HepG2 (cell line): ENCODE measurements around the gene PRSS53. TPM values are rescaled to one million over a fixed set of nuclear protein-coding genes. Genes with fewer than 3 reads are reported as not detected.
A peak's percentile ranks its signal among the peaks of the same experiment; 100 is the strongest.

ENCODE experiments used
- ATAC-seq: fragments of 200-7000 bp; cut with Tn5 transposase; 3 replicates; pipeline ENCODE4 v1.9.1; 2020; ENCODE audit warnings: mild to moderate bottlenecking, moderate library complexity
- BruUV-seq: library from RNA; stranded (reverse); fragments of 400-500 nt; replicated peaks from 2 replicates; lab custom pipeline; 2021; lab: Mats Ljungman, UMichigan
- CTCF ChIA-PET: fragments of 300-600 bp; formaldehyde crosslinking; extraction: SDS; loops from one replicate; lab custom pipeline; 2021; ENCODE audit warnings: low total read pairs, inconsistent platforms, low intra/inter-chr PET ratio; lab: Yijun Ruan, JAX
- POLR2A ChIA-PET: fragments of 350-600 bp; sonication (Branson Sonifier 250); formaldehyde crosslinking; loops from one replicate; lab custom pipeline; 2020; ENCODE audit warnings: antibody characterized with exemption, inconsistent platforms; lab: Yijun Ruan, JAX
- DNase-seq: peaks from one replicate; pipeline ENCODE4 v3.0.0-alpha.2; 2015; ENCODE audit warnings: low spot score
- FAIRE-seq: peaks from 3 replicates; lab custom pipeline; 2011; peaks lifted over from hg19 to GRCh38; lab: Jason Lieb, UNC
- H2AFZ ChIP-seq: one replicate; pipeline ENCODE4 v1.6.1; 2011; ENCODE audit warnings: low read length, inconsistent platforms
- H3K27ac ChIP-seq: fragments of 300-600 bp; 3 replicates; pipeline ENCODE4 v1.8.0; 2011; ENCODE audit warnings: mixed run types, mild to moderate bottlenecking, mixed read lengths, low read length, inconsistent platforms; ENCODE audit not compliant: insufficient read depth; ENCODE audit errors: extremely low read length
- H3K27me3 ChIP-seq, 2 experiments: fragments of 200-600 bp in 1 of 2; 2 replicates in 1 of 2; 3 replicates in 1 of 2; pipeline versions ENCODE4 v1.6.0 to v1.8.0; 2011; ENCODE audit warnings: low read length in 2 of 2, mild to moderate bottlenecking in 2 of 2, moderate library complexity in 2 of 2, inconsistent platforms in 1 of 2; ENCODE audit not compliant: insufficient read depth in 2 of 2, control insufficient read depth in 1 of 2
- H3K36me3 ChIP-seq, 2 experiments: fragments of 200-600 bp in 1 of 2; replicated peaks in 1 of 2; 2 replicates in 1 of 2; 3 replicates in 1 of 2; pipeline versions ENCODE4 v1.5.1 to v1.8.0; 2011; ENCODE audit warnings: low read length in 2 of 2, inconsistent platforms in 1 of 2; ENCODE audit not compliant: insufficient read depth in 2 of 2, control insufficient read depth in 1 of 2
- H3K4me1 ChIP-seq: 2 replicates; pipeline ENCODE4 v1.5.1; 2012; ENCODE audit warnings: low read length, inconsistent platforms; ENCODE audit not compliant: insufficient read depth
- H3K4me2 ChIP-seq: 2 replicates; pipeline ENCODE4 v1.6.0; 2011; ENCODE audit warnings: low read depth, low read length, inconsistent platforms
- H3K4me3 ChIP-seq, 3 experiments: fragments of 200-600 bp in 1 of 3; sonication (generic), shearing (Covaris generic) in 1 of 3; replicated peaks in 1 of 3; 2 replicates each; pipeline ENCODE4 v1.5.1; 2011 to 2016; ENCODE audit warnings: low read length in 3 of 3, inconsistent platforms in 2 of 3, low read depth in 2 of 3, mild to moderate bottlenecking in 2 of 3, control low read depth in 1 of 3, mixed read lengths in 1 of 3; ENCODE audit not compliant: insufficient read depth in 1 of 3
- H3K79me2 ChIP-seq: one replicate; pipeline ENCODE4 v1.6.1; 2011; ENCODE audit warnings: low read length, inconsistent platforms; ENCODE audit not compliant: insufficient read depth
- H3K9ac ChIP-seq: 2 replicates; pipeline ENCODE4 v1.6.0; 2011; ENCODE audit warnings: mild to moderate bottlenecking, low read depth, low read length, inconsistent platforms; ENCODE audit not compliant: insufficient read depth
- H3K9me3 ChIP-seq: 2 replicates; pipeline ENCODE4 v1.5.1; 2012; ENCODE audit warnings: mild to moderate bottlenecking, low read length
- H4K20me1 ChIP-seq: 2 replicates; pipeline ENCODE4 v1.6.0; 2011; ENCODE audit warnings: inconsistent platforms, mild to moderate bottlenecking, low read length, moderate library complexity; ENCODE audit not compliant: insufficient read depth
- E2F2 ChIP-seq: sonication (generic); formaldehyde crosslinking; IDR thresholded peaks from 2 replicates; pipeline ENCODE4 v1.4.0; 2020; ENCODE audit warnings: missing genetic modification reagents, borderline replicate concordance
- JARID2 ChIP-seq: sonication (generic); formaldehyde crosslinking; IDR thresholded peaks from 2 replicates; pipeline ENCODE4 v1.8.1; 2023; ENCODE audit warnings: missing genetic modification reagents, inconsistent platforms; ENCODE audit not compliant: insufficient replicate concordance
- POLR2G ChIP-seq: fragments of 200-400 bp; formaldehyde crosslinking; IDR thresholded peaks from 2 replicates; pipeline ENCODE4 v1.6.1; 2018; ENCODE audit warnings: mild to moderate bottlenecking, low read depth, low read length, moderate library complexity
- SNRNP70 ChIP-seq: fragments of 200-400 bp; formaldehyde crosslinking; IDR thresholded peaks from 2 replicates; pipeline ENCODE4 v1.6.1; 2017; ENCODE audit warnings: mild to moderate bottlenecking, low read depth, low read length, moderate library complexity
- ZNF260 ChIP-seq: sonication (generic); formaldehyde crosslinking; IDR thresholded peaks from 2 replicates; pipeline ENCODE4 v1.4.0; 2020; ENCODE audit warnings: missing genetic modification reagents, low read depth, mild to moderate bottlenecking, borderline replicate concordance
- ZNF335 ChIP-seq: sonication (generic); formaldehyde crosslinking; IDR thresholded peaks from 2 replicates; pipeline ENCODE4 v1.4.0; 2020; ENCODE audit warnings: missing genetic modification reagents
- ZNF777 ChIP-seq: sonication (generic); formaldehyde crosslinking; IDR thresholded peaks from 2 replicates; pipeline ENCODE4 v1.4.0; 2020; ENCODE audit warnings: missing genetic modification reagents
- WGBS: methylation state at CpG from one replicate; pipeline ENCODE4 v1.1.6; 2017; ENCODE audit warnings: low lambda C conversion rate; 5-methylcytosine and 5-hydroxymethylcytosine counted together
- in situ Hi-C: cut with HindIII; loops from 2 replicates; pipeline ENCODE4 v1.10.0; 2017; ENCODE audit warnings: low pct_unique_long_range_greater_than_20kb; ENCODE audit not compliant: extremely low pct_ligation_motif_present
- intact Hi-C: fragments of 100-400 bp; cut with micrococcal nuclease; formaldehyde crosslinking; loops from one replicate; pipeline ENCODE4 v1.10.0; 2022; ENCODE audit not compliant: unreplicated experiment
- polyA plus RNA-seq, 8 experiments: library from polyadenylated mRNA; depleted of rRNA in 3 of 8; stranded (reverse) in 7 of 8; unstranded in 1 of 8; fragments of >200 nt; fragmentation: Illumina TruSeq in 4 of 8; extraction: Trizol in 4 of 8; gene quantifications; 2 replicates each; pipeline versions ENCODE4 v1.2.1 to v1.2.3, GENCODE V29; 2011 to 2016; ENCODE audit warnings: low read depth in 4 of 8, missing spikeins in 1 of 8, mixed read lengths in 1 of 8; ENCODE audit not compliant: insufficient read depth in 1 of 8
- total RNA-seq, 5 experiments: library from RNA; depleted of rRNA; stranded (reverse); fragments of >200 nt; fragmentation: Illumina TruSeq; extraction: Trizol; gene quantifications; 2 replicates each; pipeline ENCODE4 v1.2.3, GENCODE V29; 2016; ENCODE audit warnings: low read depth in 1 of 5
- TF ChIP-seq, protein P1 (sequence below): sonication (generic); formaldehyde crosslinking; IDR thresholded peaks from 2 replicates; pipeline ENCODE4 v1.5.0; 2020; ENCODE audit warnings: mild to moderate bottlenecking, missing genetic modification reagents

Gene PRSS53
- total and polyA plus RNA-seq, 2 of the 13 experiments (the other 11 are each of a cell fraction or from before 2014, with no cell fraction given): 2.2 to 7.4 TPM

DNA sequence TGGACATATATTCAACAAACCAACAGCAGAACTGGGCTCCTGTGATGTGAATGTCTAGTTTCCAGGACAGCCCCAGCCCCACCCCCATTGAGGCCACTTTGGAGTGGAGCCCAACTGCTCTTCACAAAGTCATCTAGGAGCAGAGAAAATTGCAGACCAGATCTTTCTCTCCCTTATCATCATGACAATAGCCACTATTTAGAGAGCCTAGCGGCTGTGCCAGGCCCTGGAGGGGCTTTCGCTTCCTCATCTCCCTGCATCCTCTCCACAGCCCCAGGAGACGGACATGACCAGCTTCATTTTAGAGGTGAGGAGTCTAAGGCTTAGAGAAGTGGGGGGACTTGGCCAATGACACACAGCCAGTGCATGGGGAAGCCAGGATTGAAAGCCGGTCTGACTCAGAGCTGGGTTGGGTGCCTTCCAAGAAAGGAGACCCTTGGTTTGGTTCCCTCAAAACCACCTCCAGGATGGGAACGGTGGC, 45.4 kb upstream of the PRSS53 start:
- no peak for FAIRE-seq
- CTCF ChIA-PET: no interaction called here
- no TSS peak for BruUV-seq

GRCh38 chr16:31133046-31133501, 44.3 kb upstream of the PRSS53 start:
- CTCF ChIA-PET: no interaction called here
- no peak for TF ChIP-seq ZNF777
- no peak for TF ChIP-seq E2F2
- no peak for TF ChIP-seq ZNF335
- TF ChIP-seq JARID2 (CRISPR knock-in tag): no peak
- TF ChIP-seq, protein P1, sequence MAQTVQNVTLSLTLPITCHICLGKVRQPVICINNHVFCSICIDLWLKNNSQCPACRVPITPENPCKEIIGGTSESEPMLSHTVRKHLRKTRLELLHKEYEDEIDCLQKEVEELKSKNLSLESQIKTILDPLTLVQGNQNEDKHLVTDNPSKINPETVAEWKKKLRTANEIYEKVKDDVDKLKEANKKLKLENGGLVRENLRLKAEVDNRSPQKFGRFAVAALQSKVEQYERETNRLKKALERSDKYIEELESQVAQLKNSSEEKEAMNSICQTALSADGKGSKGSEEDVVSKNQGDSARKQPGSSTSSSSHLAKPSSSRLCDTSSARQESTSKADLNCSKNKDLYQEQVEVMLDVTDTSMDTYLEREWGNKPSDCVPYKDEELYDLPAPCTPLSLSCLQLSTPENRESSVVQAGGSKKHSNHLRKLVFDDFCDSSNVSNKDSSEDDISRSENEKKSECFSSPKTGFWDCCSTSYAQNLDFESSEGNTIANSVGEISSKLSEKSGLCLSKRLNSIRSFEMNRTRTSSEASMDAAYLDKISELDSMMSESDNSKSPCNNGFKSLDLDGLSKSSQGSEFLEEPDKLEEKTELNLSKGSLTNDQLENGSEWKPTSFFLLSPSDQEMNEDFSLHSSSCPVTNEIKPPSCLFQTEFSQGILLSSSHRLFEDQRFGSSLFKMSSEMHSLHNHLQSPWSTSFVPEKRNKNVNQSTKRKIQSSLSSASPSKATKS (CRISPR knock-in tag): no peak
- TF ChIP-seq, all 625 proteins: peak for 0
- POLR2A ChIA-PET: interaction anchor here (1.2 to 11.4 kb wide), 4 partner anchors 9 to 135 kb away, joined by 3 to 275 read pairs (median 6); partner anchors contain the start of gene KAT8
- FAIRE-seq (no peak), DNase-seq (no peak), ATAC-seq (no peak)
- no peak overlapping the region for H3K27ac ChIP-seq
- H3K9me3 ChIP-seq: no peaks in the 10 kb centered on the region
- H4K20me1 ChIP-seq: no peaks in the 10 kb centered on the region
- H3K36me3 ChIP-seq: peaks cover 10 to 12% of the 10 kb centered on the region in 2 experiments; a peak in 4 of 5 replicates
- in situ Hi-C loops (no loop called here), intact Hi-C loops (no loop called here)
- no peak overlapping the region for H3K4me3 ChIP-seq
- H3K4me2 ChIP-seq: no peak overlapping the region
- no TSS peak for BruUV-seq
- no CpG with 5 or more reads among the region's 6 CpGs for WGBS
- H3K27me3 ChIP-seq: peaks cover 2 to 3% of the 10 kb centered on the region in 2 experiments; a peak in 2 of 5 replicates
- H3K79me2 ChIP-seq: no peaks in the 10 kb centered on the region
- no peak overlapping the region for H2AFZ ChIP-seq
- no peak overlapping the region for H3K9ac ChIP-seq
- H3K4me1 ChIP-seq: peaks cover 31% of the 10 kb centered on the region

More for the DNA sequence above, 45.4 kb upstream of the PRSS53 start:
- in situ Hi-C loops: no loop called here
- Histone ChIP-seq H3K79me2 (no peaks in the 10 kb centered on the region), H3K36me3 (peaks cover 5 to 10% of the 10 kb centered on the region in 2 experiments; a peak in 4 of 5 replicates), H2AFZ (no peak overlapping the region), H3K9ac (no peak overlapping the region), H3K4me3 (no peak overlapping the region; a peak in 1 of 6 replicates), H4K20me1 (no peaks in the 10 kb centered on the region), H3K4me1 (peaks cover 42% of the 10 kb centered on the region), H3K27me3 (peaks cover 2 to 3% of the 10 kb centered on the region in 2 experiments; a peak in 2 of 5 replicates), H3K4me2 (peak overlapping the region; percentile 77), H3K9me3 (no peaks in the 10 kb centered on the region), H3K27ac (no peak overlapping the region)
- intact Hi-C loops: no loop called here
- 80% methylated on average over 5 of the region's 5 CpGs for WGBS
- no peak for ATAC-seq
- TF ChIP-seq ZNF260 (CRISPR knock-in tag): no peak
- no peak for TF ChIP-seq SNRNP70
- 0 out of 2 replicates have a peak, but pooled peaks have one; percentile 34 for TF ChIP-seq POLR2G
- POLR2A ChIA-PET: interaction anchor here (1.2 to 11.4 kb wide), 4 partner anchors 13 to 193 kb away, joined by 3 to 275 read pairs (median 3); partner anchors contain the start of genes HSD3B7 and KAT8
- no peak for DNase-seq
